DLD1 (cell line): Measurements from ENCODE around the gene ZNF576.
"Not testable (repeated sequence)": the region's sequence is repeated elsewhere in the genome, so short reads cannot be mapped to it uniquely, and the experiment has no call there.

Experiments
- in situ Hi-C: cut with HindIII; loops from 2 replicates; pipeline ENCODE4 v1.10.0; 2017; ENCODE audit warnings: low sequenced_read_pairs

ZNF576 gene

DNA sequence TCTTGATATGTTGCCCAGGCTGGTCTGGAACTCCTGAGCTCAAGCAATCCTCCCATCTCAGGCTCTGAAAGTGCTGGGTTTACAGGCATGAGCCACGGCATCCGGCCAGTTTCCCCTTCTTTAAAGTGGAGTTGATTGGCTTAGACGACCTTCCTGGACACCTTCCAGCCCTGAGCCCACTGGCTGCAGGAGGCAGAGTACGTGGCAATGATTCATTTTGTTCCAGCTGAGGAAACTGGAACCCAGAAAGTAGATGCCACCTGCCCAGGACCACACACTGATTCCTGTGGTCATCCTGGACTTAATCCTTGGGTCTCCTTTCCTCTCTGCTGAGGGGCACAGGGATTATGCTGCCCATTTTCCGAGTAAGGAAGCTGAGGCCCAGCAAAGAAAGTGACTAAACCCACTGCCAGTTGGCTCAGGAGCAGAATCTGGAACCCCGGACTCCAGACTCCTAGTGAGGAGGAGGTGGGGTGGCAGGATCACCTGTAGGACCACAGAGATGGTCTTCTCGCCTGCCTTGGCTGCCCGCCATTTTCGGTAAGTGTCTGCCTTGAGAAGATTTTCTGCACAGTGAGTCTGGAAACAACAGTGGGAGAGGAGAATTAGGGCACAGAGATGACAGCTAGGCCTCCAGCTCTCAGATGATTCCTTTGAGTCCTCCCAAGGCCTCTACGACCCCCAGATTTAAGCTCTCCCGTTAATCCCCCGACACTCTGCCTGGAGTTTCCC, 21.8 kb upstream of the ZNF576 start:
- in situ Hi-C loops: no loop called here

DNA sequence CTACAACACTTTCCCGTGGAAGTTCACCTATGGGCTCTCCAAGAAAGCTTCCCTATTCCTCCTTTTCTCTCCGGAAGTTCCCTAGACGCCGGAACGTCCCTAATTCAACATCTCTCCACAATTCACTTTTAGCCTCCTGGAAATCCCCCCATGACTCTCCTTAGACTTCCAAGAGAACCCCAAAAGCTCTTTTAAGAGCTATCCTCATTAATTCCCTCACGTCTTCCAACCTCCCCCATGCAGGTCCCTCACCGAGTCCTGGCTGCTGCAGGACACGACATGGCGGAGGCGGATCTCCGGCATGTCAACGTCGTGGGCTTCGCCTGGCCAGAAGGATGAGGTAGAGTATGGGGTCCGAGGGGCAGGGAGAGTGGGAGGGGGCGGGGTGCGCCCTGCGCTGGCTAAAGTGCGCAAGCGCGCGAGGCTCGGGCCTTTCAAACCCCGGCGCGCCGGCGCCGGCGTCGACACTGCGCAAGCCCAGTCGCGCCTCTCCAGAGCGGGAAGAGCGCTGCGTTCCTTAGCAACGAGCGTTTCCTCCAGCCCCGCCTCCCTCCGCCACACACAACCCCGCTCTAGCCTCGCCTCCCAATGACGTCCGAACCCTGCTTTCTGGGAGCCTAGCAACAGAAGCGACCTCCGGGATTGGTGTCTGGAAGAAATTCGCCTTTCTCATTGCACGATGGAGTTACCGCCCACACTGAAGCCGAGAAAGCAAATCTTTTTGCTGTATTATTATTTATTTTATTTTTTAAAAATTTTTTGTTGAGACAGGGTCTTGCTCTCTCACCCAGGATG, 21.0 kb upstream of the ZNF576 start, which contains the start of the genes PINLYP and XRCC1:
Gene PINLYP (plus strand): TSS at position 646 of the 795 bp plus-strand sequence. CDS start 1,391 bp downstream, outside the sequence.
Gene XRCC1 (minus strand): TSS at position 372 of the 795 bp plus-strand sequence. CDS start 69 bp downstream, at position 303.
- in situ Hi-C loops: no loop called here

DNA sequence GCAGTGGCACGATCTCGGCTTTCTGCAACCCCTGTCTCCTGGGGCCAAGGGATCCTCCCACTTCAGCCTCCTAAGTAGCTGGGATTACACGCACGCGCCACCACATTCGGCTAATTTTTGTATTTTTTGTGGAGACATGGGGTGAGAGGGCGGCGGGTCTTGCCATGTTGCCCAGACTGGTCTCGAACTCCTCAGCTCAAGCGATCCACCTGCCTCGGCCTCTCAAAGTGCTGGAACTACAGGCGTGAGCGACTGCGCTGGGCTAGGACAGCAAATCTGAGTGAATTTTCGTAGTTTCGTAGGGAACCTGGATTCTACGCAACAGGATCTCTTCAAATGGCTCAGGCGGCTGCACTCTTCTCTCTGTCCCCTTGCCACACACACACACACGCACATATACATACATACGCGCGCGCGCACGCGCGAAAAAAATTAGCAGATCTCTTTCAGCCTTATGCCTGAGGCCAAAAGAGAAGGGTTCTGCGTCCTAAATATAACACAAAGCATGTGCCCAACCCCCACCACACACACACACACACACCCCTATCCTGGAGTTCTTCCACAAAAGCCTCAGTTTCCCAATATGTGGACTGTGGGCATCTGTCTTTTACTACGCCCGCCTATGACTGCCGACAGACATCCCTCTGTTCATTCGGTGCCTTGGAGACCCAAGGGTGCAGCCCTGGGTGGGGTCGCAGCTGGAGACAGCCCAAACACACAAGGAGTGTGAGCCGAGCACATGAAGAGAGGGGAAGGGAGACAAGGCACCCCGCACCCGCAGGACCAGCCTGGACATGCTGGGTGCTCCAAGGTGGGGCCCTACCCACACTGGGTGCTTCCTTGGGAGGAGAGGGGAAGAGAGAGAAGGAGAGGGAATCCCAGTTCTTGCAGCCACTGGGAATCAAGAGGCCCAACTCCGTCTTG, 20.2 kb upstream of the ZNF576 start:
- in situ Hi-C loops: no loop called here

DNA sequence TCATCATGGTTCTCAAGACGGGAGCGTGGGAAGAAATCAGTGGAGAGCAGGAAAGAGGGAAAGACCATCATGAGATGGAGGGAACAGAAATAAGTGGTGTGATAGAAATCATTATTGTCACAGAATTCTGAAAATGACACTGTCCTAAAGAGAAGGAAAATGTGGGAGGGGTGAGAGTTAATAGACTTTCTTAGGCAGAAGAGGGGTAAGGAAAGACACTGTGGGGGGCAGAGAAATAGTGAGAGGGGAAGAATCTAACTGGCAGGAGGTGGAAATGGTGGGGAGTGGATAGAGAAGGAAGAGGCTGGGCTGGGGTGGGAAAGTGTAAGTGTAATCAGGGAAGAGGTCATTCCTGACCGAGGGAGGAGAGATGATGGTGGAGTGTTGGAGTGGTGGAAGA, 17.6 kb upstream of the ZNF576 start:
- in situ Hi-C loops: no loop called here

DNA sequence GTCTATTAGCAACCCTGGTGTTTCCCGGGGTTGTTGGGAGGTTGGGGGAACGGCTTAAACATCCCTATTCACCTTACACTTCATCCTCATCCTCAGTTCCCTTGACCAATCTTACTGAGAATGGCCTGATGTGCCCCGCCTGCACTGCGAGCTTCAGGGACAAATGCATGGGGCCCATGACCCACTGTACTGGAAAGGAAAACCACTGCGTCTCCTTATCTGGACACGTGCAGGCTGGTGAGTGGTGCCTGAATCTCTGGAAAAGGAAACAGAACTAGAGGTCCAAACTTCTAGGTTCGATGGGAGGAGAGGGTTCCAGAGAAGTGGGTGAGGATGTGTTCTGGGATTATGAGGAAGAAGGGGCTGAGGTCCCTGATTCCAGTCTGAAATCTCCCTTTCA, 14.9 kb upstream of the ZNF576 start:
- in situ Hi-C loops: no loop called here

DNA sequence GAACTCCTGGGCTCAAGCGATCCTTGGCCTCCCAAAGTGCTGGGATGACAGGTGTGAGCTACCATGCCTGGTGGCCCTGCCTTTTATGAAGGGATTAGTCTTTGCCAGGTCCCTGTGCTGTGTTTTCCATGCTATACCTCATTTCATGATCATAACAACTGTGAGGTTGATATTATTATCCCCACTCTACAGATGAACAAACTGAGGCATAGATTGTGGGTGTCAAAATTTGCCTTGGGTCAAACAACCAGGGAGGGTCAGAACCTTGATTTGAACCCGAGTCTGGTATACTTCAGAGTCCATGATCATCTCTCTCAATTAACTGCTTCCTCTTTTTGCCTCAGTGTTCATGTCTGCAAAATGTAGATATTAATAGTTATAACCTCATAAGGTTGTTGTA, 13.9 kb upstream of the ZNF576 start:
- in situ Hi-C loops: no loop called here

- in situ Hi-C loops: no loop called here
Observed at GRCh38 chr19:43584484-43584883, 11.9 kb upstream of the ZNF576 start.

DNA sequence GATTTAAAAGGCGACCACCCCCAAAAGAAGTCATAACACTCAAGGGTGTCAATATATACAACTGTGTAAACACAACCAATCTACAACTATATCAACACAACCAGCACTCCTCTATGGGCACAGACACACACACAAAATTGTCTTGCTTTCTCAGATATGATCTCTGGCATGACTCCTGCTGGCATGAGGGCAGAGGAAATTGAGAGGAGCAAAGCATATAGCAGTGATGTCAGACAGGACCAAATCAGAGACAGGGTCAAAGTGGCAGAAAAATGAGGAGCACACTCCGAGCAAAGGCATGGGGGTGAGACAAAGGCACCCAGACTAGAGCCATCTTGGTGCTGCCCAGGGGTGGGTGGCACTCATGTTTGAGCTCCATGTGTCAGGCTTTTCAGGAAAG, 10.0 kb upstream of the ZNF576 start:
- in situ Hi-C loops: no loop called here

- in situ Hi-C loops: not testable (repeated sequence)
Observed at GRCh38 chr19:43587029-43587428, 9.4 kb upstream of the ZNF576 start.

GRCh38 chr19:43589277-43589676, 7.1 kb upstream of the ZNF576 start:
- in situ Hi-C loops: no loop called here

DNA sequence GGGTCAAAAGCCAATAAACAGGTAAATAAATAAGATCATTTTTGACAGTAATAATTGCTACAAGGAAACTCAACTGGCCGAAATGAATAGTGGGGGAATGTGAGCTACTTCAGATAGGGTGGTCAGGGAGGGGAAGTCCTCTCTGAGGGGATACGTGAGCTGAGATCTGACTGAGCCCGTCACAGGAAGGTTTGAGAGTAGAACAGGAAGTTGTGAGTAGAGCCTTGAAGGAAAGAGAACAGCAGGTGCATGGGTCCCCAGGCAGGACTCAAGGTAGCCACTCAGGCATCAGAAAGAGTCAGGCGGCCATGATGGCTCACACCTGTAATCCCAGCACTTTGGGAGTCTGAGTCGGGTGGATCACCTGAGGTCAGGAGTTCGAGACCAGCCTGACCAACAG, 6.7 kb upstream of the ZNF576 start:
- in situ Hi-C loops: no loop called here

DNA sequence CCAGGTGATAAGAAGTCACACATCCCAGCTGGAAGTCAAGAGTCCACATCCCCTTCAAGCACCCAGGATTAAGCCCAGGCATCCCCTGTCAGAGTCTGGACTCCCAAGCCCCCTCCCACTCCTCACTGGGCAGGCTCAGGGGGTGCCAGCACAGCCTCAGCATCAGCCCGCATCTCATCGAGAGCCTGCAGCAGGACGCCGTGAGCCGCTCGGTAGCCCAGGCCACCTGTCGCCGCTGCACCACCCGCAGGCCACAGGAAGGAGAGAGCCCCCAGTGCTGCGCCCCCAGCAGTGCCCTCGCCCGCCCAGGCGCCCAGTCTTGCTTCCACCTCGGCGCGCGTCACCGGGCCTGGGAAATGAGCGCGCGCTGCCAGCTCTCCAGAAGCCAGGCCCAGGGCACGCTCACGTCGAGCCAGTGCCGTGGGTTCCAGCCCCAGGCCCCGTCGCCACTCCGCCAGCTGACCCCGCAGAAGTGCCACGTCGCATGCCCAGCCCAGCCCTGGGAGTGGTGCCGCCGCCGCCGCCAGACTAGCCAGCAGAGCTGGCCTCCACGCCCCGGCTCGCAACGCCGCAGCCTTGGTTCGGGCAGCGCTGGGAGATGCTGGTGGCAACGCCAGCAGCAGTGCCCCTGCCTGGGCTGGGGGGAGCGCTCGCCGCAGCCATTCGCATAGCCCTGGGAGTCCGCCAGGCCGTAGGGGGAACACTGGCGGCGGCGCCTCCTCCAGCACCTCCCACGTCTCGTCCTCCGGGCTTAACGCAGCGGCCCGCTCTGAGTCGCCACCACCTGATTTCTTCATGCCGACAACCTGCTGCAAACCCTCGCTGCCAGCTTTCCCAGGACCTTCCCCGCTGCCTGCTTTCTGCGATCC, 4.3 kb upstream of the ZNF576 start:
- in situ Hi-C loops: no loop called here

DNA sequence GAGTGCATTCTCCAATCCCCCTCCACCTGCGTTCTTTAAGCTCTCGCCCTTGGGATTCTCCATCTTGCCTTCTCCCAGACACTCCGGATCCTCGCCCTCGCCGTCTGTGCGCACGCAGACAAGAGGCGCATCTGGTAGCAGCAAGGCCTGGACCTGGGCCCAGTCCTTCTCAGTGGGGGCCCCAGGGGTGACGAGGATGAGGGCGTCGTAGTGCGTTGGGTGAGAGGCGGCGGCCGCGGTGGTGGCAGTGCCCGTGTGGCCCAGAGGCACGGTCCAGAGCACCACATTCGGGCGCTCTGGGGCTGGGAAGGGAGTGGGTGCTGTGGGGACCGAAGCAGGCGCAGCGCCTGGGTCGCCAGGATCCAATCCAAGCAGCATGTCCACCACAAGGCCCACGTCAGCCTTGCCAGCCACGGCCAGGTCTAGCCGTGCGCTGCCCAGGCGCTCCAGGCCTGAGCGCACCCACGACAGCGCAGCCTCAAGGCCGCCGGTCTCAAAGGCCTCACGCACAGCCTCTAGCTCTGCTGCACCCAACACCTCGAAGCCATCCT, 3.5 kb upstream of the ZNF576 start:
- in situ Hi-C loops: no loop called here

DNA sequence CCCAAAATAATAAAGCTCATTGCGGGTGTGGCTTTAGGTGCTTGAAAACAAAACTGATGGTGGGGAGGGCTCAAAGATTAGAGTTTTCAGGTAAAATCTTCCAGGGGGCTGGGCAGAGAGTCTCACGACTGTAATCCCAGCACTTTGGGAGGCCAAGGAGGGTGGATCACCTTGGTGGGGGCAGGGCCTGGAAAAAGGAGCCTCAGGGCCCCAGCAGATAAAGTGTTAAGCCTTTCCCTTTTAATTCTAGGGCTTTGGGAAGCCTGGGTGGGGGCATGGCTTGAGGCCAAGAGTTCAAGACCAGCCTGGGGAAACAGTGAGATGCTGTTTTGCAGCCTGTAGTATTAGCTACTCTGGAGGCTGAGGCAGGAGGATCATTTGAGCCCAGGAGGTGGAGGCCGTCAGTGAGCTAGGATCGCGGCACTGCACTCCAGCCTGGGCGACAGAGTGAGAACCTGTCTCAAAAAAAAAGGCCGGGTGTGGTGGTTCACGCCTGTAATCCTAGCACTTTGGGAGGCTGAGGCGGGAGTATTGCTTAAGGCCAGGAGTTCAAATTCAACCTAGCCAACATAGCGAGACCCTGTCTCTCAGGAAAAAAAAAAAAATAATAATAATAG, 2.2 kb upstream of the ZNF576 start:
- in situ Hi-C loops: no loop called here

GRCh38 chr19:43594710-43595604, 1.4 kb upstream of the ZNF576 start:
- in situ Hi-C loops: no loop called here

DNA sequence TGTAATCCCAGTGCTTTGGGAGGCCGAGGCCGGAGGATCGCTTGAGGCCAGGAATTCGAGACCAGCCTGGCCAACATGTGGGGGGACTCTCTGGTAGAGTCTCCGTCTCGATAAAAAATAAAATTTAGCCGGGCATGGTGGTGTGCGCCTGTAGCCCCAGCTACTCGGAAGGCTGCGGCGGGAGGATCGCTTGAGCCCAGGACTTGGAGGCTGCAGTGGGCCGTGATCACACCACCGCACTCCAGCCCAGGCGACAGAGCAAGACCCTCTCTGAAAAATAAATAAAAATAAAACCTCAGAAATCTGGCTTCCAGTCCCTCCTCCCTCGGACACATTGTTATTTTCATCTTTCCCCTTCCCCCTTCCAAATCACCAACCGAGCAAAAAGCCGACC, 793 bp upstream of the ZNF576 start:
- in situ Hi-C loops: no loop called here

- in situ Hi-C loops: no loop called here
Observed at GRCh38 chr19:43596842-43597461, 557 bp downstream of the ZNF576 start.

GRCh38 chr19:43597876-43598275, 1.5 kb downstream of the ZNF576 start:
- in situ Hi-C loops: no loop called here
